Skeletal muscle tissue (tissue), 4 donors: ENCODE data around the gene HNRNPH2. TPM values are rescaled to one million over a fixed set of nuclear protein-coding genes. Genes with fewer than 3 reads are reported as not detected.

ENCODE experiments used
- H3K27ac ChIP-seq: one replicate; pipeline ENCODE4 v1.7.0; 2013; ENCODE audit warnings: mild to moderate bottlenecking, low read depth, low read length, inconsistent platforms
- H3K27me3 ChIP-seq, 3 donors: one replicate each; pipeline ENCODE4 v1.7.0; 2013; ENCODE audit warnings: low read length in 3 of 3; ENCODE audit not compliant: control insufficient read depth in 3 of 3, insufficient read depth in 3 of 3
- H3K36me3 ChIP-seq, 3 donors: one replicate each; pipeline ENCODE4 v1.7.0; 2013; ENCODE audit warnings: low read length in 3 of 3; ENCODE audit not compliant: control insufficient read depth in 3 of 3, insufficient read depth in 3 of 3
- H3K4me1 ChIP-seq, 3 donors: one replicate each; pipeline ENCODE4 v1.7.0; 2013; ENCODE audit warnings: low read length in 3 of 3, mild to moderate bottlenecking in 3 of 3; ENCODE audit not compliant: control insufficient read depth in 3 of 3, insufficient read depth in 3 of 3
- H3K4me3 ChIP-seq, 3 donors: one replicate each; pipeline ENCODE4 v1.7.0; 2013; ENCODE audit warnings: low read length in 3 of 3
- H3K9ac ChIP-seq, 3 donors: one replicate each; pipeline ENCODE4 v1.7.0; 2013; ENCODE audit warnings: low read length in 3 of 3, mild to moderate bottlenecking in 3 of 3, moderate library complexity in 2 of 3, low read depth in 1 of 3
- H3K9me3 ChIP-seq, 3 donors: one replicate each; pipeline ENCODE4 v1.7.0; 2013; ENCODE audit warnings: low read length in 3 of 3; ENCODE audit not compliant: control insufficient read depth in 3 of 3
- total RNA-seq: library from RNA; depleted of rRNA; stranded (reverse); fragments of >200 nt; gene quantifications from one replicate; pipeline ENCODE4 v1.2.3, GENCODE V29; 2014
- donor health status: Osteomylitis.

The HNRNPH2 gene
- total RNA-seq, 1 donor from 2014 or later = 53.2 TPM

DNA sequence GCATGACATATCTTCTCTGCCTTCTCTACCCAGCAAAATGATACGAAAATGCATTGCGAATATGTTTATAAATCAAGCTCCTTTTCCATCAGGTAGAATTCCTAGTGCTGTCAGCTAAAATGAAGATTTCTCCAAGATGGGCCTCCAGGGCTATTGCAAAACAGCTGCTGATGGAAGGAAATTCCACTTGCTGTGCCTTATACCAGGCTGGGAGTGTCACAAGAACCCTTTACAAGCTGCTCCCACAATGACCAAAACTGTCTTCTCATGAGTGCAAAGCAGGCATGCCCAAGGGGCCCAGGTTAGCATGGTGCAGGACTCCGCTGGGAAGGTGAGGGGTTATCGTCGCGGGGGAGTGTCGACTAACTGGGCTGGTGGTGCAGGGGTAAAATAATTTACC is 8.7 kb downstream of the HNRNPH2 start:
- Histone ChIP-seq H3K36me3 (peaks cover 2 to 15% (median 5%) of the 10 kb centered on the region in 3 donors), H3K4me3 (no peak overlapping the region), H3K27ac (no peak overlapping the region), H3K27me3 (no peaks in the 10 kb centered on the region), H3K9ac (no peak overlapping the region), H3K4me1 (peaks cover 7 to 18% (median 16%) of the 10 kb centered on the region in 3 donors), H3K9me3 (no peaks in the 10 kb centered on the region)

DNA sequence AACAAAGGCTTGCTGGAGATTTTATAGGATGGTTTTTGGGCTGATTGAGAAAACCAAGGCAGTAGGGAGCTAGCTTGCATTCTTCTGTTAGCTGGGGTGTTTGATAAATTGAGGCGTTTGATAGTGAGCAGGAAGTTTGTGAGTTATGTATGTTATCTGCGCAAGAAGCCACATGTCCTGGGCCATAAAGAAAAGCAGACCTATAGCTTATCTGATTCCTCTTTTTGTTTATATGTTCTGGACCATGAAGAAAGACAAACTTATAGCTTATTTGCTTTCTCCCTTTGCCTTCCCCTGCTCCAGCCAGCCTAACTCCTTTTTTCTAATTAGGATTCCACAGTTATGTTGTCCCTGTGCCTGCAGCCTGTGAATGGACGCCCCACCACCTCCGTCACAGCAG is 9.2 kb downstream of the HNRNPH2 start:
- peaks cover 5 to 16% (median 16%) of the 10 kb centered on the region in 3 donors for H3K4me1 ChIP-seq
- H3K9ac ChIP-seq = peak overlapping the region in 2 of 3 donors; percentile 89 to 90
- H3K27ac ChIP-seq = peak overlapping the region; percentile 94
- H3K36me3 ChIP-seq = peaks cover 2 to 12% (median 4%) of the 10 kb centered on the region in 3 donors
- peak overlapping the region in 1 of 3 donors; percentile 75 for H3K4me3 ChIP-seq
- no peaks in the 10 kb centered on the region for H3K27me3 ChIP-seq
- H3K9me3 ChIP-seq = no peaks in the 10 kb centered on the region

DNA sequence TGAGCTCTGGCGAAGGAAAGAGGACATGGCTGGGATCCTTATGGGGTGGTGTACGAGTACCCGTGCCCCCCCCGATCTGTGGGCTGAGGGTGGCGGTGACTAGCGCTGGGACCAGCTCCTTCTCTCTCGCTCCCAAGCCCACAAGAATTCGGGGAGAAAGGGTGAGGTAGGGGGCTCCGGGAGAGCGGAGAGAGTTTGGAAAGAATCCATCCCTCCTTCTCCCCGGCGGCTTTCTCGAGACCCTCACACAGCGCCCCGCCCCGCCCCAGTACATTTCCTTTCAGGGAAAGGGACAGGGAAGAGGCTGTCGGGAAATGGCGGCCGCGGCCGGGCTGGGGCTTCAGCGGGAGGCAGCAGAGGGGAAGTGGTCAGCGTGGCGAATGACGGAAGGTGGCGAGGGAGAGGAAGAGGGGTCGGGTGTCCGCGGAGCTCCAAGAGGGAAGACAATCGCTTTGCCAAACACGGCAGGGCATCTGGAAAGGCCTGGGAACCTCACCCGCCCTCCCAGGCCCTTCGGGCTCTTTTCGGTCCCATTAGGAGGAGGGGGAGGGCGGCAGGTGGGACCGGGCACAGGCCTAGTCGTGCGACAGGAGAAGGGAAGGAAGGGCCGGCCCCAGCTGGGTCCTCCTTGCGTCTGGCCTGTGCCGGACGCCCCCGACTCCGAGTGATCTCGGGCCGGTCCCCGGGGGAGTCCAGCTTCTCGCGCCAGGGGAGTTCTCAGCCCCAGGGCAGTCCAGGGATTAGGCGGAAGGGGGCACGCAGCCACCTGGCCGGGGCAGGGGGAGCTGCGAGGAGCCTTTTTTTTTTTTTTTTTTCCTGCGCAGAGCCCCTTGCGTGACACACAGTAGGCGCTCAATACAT is 10.2 kb downstream of the HNRNPH2 start:
- no peaks in the 10 kb centered on the region for H3K9me3 ChIP-seq
- peak overlapping the region; percentile 88 to 90 (median 89) for H3K9ac ChIP-seq
- H3K4me3 ChIP-seq = peak overlapping the region; percentile 75 to 78 (median 78)
- H3K36me3 ChIP-seq = peaks cover 0 to 5% (median 0%) of the 10 kb centered on the region in 3 donors
- no peaks in the 10 kb centered on the region for H3K27me3 ChIP-seq
- H3K27ac ChIP-seq = peak overlapping the region; percentile 94
- peaks cover 3 to 8% (median 7%) of the 10 kb centered on the region in 3 donors for H3K4me1 ChIP-seq

GRCh38 chrX:101419489-101419888 is 11.5 kb downstream of the HNRNPH2 start:
- Histone ChIP-seq H3K27me3 (no peaks in the 10 kb centered on the region), H3K9ac (peak overlapping the region in 1 of 3 donors; percentile 20), H3K27ac (no peak overlapping the region), H3K36me3 (peaks cover 0 to 8% (median 0%) of the 10 kb centered on the region in 3 donors), H3K4me1 (peaks cover 3 to 8% (median 7%) of the 10 kb centered on the region in 3 donors), H3K4me3 (no peak overlapping the region), H3K9me3 (no peaks in the 10 kb centered on the region)

DNA sequence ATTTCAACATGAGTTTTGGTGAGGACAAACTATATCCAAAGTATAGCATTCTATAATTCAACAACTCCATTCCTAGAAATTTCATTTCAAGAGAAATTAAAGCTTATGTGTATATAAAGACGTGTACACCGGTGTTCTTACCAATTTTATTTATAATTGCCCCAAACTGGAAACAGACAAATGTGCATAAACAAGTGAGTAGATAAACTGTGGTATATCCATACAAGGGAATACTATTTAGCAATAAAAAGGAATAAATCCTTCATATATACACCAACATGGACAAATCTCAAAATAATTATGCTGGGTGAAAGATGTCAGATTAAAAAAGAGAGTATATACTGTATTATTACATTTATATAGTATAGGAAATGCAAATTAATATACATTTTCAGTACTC is 19.9 kb downstream of the HNRNPH2 start:
- H3K4me3 ChIP-seq = no peak overlapping the region

GRCh38 chrX:101429934-101430333 is 21.9 kb downstream of the HNRNPH2 start:
- no peaks in the 10 kb centered on the region for H3K4me1 ChIP-seq
- no peak overlapping the region for H3K9ac ChIP-seq
- no peak overlapping the region for H3K4me3 ChIP-seq
- peaks cover 0 to 9% (median 0%) of the 10 kb centered on the region in 3 donors for H3K36me3 ChIP-seq
- H3K9me3 ChIP-seq = no peaks in the 10 kb centered on the region
- no peak overlapping the region for H3K27ac ChIP-seq
- H3K27me3 ChIP-seq = no peaks in the 10 kb centered on the region

More for the DNA sequence above, 19.9 kb downstream of the HNRNPH2 start:
- Histone ChIP-seq H3K4me1 (no peaks in the 10 kb centered on the region), H3K27me3 (no peaks in the 10 kb centered on the region), H3K27ac (no peak overlapping the region), H3K9ac (no peak overlapping the region), H3K36me3 (peaks cover 0 to 11% (median 0%) of the 10 kb centered on the region in 3 donors), H3K9me3 (no peaks in the 10 kb centered on the region)

- H3K4me1 ChIP-seq = no peaks in the 10 kb centered on the region
- H3K36me3 ChIP-seq = peaks cover 0 to 9% (median 0%) of the 10 kb centered on the region in 3 donors
- no peak overlapping the region for H3K9ac ChIP-seq
These were observed 22.5 kb downstream of the HNRNPH2 start for GRCh38 chrX:101430457-101431078.

GRCh38 chrX:101442085-101442484 is 34.1 kb downstream of the HNRNPH2 start:
- no peak overlapping the region for H3K9ac ChIP-seq
- H3K27ac ChIP-seq = no peak overlapping the region
- H3K4me3 ChIP-seq = no peak overlapping the region
- no peaks in the 10 kb centered on the region for H3K27me3 ChIP-seq
- no peaks in the 10 kb centered on the region for H3K4me1 ChIP-seq
- no peaks in the 10 kb centered on the region for H3K9me3 ChIP-seq
- H3K36me3 ChIP-seq = peaks cover 11 to 18% (median 13%) of the 10 kb centered on the region in 3 donors

More at GRCh38 chrX:101430457-101431078, 22.5 kb downstream of the HNRNPH2 start:
- no peak overlapping the region for H3K4me3 ChIP-seq
- H3K27ac ChIP-seq = no peak overlapping the region
- no peaks in the 10 kb centered on the region for H3K27me3 ChIP-seq
- H3K9me3 ChIP-seq = no peaks in the 10 kb centered on the region

- H3K27me3 ChIP-seq = no peaks in the 10 kb centered on the region
- no peaks in the 10 kb centered on the region for H3K4me1 ChIP-seq
- H3K27ac ChIP-seq = no peak overlapping the region
- H3K9me3 ChIP-seq = no peaks in the 10 kb centered on the region
- no peak overlapping the region for H3K4me3 ChIP-seq
- H3K9ac ChIP-seq = no peak overlapping the region
- peaks cover 0 to 10% (median 9%) of the 10 kb centered on the region in 3 donors for H3K36me3 ChIP-seq
These were observed 41.3 kb downstream of the HNRNPH2 start for GRCh38 chrX:101449279-101449678.

DNA sequence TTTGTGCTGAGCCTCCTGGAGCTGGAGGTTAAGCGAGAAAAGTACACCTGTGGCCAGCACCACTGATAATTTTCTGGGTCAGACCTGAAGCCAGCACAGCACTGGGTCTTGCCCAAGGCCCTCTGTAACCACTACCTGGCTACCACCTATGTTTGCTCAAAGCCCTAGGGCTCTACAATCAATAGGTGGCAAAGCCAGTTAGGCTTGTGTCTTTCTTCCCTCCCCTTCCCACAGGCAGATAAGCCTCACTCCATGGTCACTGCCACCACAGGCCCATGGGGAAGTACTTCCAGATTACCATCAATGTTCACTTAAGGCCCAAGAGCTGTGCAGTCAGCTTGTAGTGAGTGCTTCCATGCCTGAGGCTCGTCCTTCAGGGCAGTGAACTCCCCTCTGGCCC is 42.1 kb downstream of the HNRNPH2 start:
- no peaks in the 10 kb centered on the region for H3K27me3 ChIP-seq
- no peak overlapping the region for H3K4me3 ChIP-seq
- no peaks in the 10 kb centered on the region for H3K9me3 ChIP-seq
- no peak overlapping the region for H3K9ac ChIP-seq
- H3K4me1 ChIP-seq = no peaks in the 10 kb centered on the region
- H3K27ac ChIP-seq = no peak overlapping the region
- peaks cover 0 to 12% (median 10%) of the 10 kb centered on the region in 3 donors for H3K36me3 ChIP-seq
